NCI-H128 (cell line): ENCODE results near the gene RRP12.
"Not testable (repeated sequence)": the region's sequence is repeated elsewhere in the genome, so short reads cannot be mapped to it uniquely, and the experiment has no call there.

Source experiments
- DNase-seq: peaks from one replicate; lab custom pipeline; 2025; ENCODE audit not compliant: unreplicated experiment; lab: John Stamatoyannopoulos, UW

The RRP12 gene

DNA sequence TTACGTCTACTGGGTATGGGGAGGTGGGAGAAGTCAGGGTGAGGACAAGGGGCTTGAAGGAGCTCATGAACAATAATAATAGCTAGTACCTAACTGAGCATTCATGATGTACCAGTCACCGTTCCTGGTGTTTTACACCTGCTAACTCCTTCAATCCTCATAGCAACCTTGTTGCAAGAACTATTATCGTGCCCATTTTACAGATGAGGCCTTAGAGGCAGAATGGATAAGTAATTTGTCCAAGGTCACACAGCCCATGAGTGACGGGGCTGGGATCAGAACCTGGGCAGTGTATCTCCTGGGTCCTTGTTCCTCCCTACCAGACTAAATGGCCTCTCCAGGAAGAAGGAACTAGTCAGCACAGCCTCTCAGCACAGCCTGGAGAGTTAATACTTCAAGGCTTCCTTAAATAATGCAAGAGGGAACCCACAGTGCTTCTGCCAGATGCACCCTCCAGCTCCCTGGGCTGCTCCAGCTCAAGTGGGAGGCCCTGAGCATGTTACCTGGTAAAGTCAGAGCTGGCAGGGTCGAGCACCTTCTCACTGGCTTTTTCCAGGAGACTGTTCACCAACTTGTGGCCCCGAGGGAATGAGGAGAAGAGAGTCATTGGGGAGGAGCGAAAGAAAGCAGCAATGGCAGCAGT is 28.8 kb downstream of the RRP12 start:
- DNase-seq, result no peak

DNA sequence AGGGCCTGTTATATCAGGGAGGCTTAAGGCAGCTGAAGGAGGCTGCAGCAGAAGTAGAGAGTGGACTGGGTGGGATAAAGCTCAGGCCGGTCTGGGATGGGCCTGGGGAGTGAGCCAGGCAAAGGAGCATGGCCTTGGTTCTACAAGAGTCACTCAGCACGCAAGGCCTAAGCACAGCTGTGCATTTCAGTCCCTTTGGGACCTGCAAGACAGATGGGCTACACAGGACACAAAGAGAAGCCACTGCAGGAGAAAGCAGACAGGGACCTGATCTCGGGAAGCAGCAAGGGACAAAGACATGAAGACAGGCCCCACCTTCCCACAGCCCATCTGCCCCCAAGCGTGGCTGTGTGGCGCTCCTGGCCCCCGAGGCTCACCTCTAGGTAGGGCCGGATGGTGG is 29.4 kb downstream of the RRP12 start:
- no peak for DNase-seq

DNA sequence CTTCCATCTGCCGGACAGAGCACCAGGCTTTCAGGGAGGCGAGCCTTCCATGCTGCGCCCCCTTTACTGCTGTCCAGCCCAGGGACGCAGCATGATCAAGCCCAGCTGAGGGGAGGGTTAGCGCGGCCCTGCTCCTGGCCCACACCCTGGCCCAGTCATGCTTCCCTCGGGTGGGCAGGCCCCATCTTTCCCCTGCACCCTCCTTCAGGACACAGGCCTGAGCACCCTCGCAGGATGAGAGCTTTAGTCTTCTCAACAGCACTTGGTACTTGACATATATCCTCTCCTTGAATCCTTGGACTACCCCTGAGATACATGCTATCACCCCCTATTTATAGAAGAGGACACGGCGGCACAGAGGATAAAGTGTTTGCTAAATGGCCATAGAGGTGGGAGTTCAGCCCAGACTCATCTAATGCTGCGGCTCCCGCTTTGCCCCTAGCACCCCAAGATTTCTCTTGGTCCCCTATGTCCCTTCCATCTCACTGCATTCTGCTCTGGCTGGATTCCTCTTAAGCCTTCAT is 34.0 kb downstream of the RRP12 start:
- no peak for DNase-seq

DNA sequence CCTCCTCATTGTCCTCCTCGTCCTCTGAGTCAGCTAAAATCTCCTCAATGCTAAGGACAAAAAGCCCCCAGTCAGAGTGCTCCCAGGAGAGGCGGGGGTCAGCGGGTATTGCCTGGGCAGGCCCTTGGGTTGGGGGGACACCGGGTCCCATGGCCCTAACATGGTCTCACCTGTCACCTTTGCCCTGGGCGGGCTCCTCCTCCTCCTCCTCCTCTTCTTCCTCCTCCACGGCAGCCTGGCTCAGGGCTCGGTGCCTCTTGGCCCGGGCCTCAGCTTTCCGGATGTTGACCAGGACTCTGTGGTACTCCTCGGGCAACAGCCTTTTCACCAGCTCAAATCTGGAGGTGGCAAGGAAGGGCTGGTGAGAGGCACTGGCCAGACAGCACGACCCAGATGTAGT is 34.6 kb downstream of the RRP12 start:
- DNase-seq, result no peak

DNA sequence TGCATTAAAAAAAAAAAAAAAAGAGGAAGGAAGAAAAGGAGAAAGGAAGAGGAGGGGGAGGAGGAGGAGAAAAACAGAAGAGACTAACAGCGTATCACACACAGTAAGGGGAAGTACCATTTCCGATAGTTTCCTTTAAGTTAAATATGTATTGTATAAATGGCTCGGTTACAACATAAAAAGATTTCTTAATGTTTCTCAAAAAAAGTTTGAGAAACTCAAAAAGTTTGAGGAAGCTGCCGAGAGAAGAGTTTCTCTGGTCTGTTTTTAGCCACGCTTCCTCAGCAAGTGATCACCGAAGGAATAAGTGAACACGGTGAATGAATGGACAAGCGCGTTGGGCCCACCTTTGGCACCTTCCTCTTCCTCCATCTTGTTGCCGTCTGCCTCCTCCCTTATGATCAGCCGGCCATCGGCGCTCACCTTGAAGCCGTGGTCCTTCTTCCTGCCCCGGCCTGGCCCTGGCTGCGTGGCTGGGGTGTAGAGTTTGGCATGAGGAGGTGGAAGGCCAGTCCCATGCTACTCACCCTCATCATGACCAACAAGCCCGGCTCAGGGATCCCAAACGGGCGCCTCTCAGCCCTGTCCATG is 35.3 kb downstream of the RRP12 start:
- no peak for DNase-seq

DNA sequence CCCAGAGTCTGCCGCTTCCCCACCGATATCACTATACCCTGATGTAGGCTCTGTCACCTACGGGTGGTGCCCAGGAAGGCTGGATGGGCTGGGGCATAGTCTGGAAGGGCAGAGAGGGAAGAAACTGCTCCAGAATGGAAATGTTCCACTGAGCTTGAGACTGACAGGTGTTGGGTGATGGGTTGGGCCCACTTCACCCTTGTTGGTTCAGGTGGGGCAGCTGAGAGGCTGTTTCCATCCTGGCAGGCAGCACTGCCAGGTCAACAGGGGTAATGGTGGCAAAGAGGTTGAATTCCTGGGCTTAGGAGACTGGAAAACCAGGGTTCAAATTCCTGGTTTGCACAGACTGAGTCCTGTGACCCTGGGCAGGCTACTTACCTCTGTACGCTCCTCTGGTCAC is 38.1 kb downstream of the RRP12 start:
- DNase-seq, result no peak

DNA sequence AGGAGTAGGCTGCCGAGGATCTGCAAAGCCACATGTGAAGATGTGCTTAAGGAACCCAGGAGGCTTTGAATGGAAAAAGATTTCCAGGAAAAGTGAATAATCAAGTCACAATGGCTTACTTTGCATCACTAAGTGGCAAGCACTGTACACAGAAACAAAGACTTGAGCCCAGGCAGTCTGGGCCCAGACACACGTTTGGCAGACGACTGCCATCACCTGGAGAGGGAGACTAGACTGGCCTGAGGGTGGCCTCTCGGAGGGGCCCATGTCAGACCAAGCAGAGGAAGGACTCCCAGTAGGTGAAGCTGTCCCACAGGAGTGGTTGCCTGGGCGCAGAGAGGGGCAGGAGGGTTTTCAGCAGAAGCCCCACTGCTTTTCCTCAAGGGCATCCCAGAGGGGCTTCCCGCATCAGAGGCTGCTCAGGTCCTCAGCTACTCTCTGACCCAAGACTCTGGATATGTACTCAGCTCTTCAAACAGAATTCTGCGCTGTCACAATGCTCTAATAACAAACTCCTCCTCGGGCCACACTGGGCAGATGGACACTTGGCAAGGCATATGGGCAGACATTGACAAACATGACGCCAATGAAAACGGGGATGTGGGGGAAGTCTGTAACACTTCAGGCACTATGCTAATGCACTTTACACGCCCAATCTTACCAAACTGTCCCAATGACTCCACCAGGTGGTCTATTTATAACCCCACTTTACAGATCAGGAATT is 38.7 kb downstream of the RRP12 start:
- DNase-seq, result no peak

DNA sequence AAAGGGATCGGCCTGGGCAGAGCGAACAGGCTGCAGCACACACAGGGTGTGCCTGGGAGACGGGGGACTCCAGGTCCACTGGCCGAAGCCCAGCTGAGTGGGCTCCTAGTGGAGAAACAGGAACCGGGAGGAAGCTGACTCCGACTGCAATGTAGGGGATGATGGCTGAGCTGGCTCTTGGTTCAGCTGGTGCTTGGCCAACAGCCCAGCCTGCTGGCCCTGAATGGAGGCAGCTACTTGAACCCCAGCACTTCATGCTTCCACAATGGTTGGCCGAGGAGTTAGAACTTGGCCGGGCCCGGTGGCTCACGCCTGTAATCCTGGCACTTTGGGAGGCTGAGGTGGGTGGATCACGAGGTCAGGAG is 39.6 kb downstream of the RRP12 start:
- no peak for DNase-seq

DNA sequence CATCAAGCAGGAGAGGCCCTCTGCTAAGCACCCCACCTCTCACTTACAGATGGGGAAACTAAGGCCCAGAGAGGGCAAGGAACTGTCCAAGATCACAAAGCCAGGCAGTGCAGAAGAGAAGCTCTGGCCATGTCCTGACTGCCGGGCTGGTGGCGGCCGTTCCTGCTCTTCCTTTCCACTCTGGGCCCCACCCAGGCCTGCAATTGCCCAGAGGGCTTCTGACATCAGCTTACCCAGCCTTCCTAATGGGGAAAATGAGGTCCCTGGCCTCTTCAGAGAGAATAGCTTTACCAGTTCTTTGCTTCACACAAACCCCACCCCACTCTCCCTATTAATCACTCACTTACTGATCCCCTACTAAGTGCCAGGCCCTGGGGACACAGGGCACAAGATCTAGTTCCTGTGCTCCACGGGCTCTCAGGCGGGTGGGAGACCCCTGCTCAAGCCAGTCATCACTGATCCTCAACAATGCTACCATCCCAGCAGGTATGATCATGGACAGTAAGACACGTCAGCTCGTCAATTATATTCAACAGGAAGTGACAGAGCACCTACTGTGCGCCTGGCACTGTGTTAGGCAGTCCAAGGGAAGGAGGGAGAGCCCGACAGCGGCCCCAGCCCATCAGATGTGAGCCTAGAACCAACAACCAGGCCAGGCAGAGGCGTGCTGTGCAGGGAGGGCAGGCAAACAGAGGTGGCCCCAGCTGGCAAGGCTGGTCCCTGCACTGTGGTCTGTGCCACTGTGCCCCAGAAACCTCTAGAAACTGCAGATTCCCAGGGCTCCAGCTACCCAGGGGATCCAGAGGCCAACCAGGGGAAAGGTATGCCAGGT is 40.2 kb downstream of the RRP12 start:
- no peak for DNase-seq

DNA sequence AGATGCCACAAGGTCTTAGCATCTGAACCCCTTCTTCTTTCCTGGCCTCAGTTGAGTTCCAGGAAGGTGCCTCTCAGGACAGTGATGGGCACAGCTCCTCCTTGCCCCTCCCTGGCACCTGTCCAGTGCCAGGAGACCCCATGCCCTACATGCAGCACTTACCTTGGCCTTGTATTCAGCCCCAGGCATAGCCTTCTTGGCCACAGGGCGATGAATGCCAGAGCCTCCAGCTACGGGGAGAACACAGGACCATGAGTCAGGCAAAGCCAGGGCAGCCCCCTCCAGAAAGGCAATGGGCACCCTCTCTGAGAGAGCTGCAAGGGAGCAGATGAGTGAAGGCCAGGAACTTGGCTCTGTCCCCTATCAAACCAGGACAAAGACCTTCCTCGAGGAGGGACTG is 42.4 kb downstream of the RRP12 start:
- no peak for DNase-seq

DNA sequence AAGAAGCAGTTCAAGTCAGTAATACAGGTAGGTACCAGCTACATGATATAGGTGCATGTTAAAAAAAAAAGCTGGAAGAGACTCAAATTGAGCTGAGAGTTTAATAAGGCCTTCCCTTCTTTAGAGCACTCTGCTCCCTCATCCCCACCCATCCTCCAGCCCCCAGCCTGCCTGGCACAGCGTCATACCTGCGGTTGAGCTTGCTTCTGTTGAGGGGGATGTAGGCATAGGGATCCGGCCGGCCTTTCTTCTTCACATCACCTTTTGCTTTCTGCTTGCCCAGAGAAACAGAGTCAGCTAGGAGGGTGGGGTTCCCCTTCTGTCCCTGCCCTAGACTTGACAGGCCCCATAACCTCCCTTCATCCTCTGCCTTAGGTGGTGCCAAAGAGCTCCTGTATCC is 42.8 kb downstream of the RRP12 start:
- DNase-seq, result no peak

DNA sequence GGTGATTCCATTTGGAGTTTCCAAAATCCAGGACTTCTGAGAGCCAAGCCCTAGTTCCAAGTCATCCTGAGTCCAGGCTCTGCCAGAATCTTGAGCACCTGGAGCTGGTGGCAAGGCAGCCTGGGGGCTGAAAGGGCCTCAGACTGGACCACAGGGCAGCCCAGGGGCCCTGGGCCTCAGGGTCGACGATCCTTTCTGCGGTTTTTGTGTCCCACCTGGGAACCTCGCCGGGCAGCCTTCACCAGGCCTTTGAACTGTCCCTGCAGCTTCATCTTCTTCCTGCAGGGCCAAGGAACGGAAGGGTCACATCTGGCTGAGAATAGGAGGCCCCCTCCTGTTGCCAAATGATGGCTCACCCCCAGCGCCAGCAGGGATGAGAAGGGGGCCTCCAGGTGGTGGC is 44.2 kb downstream of the RRP12 start:
- no peak for DNase-seq

DNA sequence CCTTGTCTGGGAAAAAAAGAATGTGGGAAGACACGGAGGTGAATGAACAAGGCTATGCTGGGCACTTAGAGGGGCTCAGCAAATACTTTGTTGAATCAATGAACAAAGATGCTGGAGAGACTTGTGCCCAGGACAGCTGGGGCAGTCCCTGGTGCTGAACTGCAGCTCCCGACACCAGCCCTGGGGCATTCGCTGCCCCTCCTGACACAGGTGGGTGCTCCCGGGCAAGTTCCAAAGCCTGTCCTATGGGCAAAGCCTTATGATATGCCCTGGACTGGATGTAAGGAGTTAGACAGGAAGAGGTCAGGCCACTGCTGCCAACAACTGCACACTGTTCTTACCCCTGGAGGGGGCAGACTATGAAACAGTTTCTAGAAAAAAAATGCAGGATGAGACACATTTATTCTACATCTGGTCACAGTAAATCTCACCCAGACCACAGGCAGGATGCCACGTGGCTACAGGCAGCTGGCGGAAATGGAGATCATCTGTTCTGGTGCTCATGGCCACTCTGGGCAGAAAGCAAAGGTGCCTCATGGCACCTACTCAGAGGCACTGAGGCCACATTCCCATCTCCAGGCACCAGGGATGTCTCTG is 44.7 kb downstream of the RRP12 start:
- no peak for DNase-seq

DNA sequence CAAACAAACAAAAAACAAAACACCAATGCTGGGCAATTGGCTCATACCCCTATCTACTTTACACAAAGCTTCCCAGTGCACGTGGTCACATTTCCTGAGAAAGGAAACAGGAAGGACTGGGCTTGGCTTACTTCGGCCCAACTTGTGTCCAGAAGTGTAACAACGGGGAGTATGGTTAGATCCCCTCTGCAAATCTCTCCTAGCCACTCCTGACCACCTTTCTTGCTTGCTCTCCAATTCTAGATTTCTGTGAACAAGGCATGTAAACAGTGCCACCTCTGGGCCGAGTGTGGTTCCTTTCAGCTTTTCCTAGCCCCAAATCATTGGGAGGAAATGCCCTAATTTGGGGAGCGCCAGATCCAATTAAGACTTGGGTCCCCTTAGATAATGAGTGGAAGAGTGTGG is 45.6 kb downstream of the RRP12 start:
- no peak for DNase-seq

DNA sequence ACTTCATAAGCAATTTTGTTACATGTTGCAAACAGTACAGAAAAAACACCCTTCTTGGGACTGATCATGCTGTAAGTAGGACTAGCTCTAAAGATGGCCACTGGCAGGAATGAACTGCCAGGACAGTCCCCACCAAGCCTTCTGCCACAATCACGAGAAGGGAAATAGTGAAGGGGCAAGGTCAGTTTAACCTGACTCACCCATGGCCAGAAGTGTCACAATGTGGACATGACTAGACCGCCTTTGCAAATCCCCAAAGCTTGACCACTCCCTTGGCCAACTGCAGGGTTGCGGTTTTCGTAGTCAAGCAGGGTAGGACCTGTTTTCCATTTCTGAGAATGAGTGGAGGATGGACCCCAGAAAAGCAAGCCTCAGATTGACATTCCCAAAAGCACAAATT is 47.2 kb downstream of the RRP12 start:
- no peak for DNase-seq

DNA sequence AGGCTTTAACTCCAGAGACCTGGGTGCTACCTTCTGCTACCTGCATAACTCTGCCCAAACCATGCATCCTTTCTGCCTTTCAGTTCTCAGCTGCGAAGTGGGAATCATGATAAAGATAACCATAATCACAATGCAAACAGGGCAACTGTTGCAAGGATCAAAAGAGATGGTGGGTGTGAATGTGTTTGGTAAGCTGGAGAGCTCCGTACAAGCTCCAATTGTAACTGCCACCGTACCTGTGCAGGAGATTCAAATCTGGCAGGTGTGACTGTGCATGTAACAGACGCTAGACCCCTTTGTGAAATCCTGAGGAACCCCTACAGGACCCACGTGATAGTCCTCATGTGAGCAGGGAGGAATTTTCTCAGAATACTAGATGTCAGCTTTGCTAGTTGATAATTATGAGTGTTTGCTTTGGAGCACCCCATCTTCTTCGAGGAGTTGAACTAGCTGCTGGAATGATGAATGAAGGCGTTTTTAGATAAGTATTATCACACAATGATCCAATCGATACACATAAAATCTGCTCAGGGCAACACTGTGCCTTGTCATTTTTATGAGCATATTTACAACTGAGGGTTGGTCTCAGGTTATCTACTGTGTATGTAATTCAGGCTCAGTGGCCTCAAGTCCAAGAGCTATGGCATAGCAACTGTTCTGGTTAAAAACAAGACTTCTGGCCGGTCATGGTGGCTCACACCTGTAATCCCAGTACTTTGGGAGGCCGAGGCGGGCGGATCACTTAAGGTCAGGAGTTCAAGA is 51.2 kb downstream of the RRP12 start:
- DNase-seq, result no peak

DNA sequence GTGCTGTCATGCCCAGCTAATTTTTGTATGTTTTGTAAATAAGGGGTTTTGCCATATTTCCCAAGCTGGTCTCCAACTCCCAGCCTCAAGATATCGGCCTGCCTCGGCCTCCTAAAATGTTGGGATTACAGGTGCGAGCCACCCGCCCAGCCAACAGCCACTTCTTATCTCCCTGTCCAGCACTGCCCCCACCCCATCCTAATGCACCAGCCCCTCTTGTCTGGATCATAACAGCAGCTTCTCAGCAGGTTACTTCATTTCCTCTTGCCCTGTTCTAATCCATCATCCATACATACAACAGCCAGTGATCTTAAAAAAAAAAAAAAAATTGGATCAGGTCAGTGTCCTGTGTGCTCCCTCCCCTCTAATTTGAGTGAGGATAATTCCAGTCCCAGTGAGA is 53.8 kb downstream of the RRP12 start:
- no peak for DNase-seq

DNA sequence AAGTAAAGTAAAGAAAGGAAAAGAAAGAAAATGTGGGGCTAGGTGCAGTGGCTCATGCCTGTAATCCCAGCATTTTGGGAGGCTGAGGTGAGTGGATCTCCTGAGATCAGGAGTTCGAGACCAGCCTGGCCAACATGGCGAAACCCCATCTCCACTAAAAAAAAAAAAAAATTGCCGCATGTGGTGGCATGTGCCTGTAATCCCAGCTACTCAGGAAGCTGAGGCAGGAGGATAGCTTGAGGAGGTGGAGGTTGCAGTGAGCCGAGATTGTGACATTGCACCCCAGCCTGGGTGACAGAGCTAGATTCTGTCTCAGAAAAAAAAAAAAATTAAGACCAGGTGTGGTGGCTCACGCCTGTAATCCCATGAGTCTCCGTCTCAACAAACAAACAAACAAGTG is 57.5 kb downstream of the RRP12 start:
- not testable (repeated sequence) for DNase-seq

DNA sequence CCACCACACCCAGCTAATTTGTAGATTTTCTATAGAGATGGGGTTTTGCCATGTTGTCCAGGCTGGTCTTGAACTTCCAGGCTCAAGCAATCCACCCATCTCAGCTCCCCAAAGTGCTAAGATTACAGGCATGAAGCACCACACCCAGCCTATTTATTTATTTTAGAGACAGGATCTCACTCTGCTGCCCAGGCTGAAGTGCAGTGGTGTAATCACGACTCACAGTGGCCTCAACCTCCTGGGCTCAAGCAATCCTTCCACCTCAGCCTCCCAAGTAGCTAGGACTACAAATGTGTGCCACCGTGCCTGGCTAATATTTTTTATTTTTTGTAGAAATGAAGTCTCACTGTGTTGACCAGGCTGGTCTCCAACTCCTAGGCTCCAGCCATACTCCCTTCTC is 59.7 kb downstream of the RRP12 start:
- no peak for DNase-seq

DNA sequence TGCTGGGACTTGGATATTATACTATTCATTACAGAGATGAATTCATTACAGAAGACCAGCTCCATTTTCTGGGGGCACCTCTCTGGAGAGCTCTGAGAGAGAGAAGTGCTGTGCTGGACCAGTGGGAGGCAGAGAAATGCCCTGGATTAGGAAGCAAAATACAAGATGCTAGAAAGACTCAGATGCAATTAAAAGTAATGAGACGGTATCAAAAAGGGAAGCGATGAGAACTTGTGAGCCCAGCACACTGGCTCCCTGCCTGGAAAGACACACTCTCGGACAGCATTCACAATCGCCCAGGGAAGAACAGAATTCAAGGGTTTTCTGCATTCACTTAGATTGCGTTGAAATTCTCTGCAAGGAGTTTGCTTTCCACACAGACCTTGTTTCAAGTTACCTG is 63.1 kb downstream of the RRP12 start:
- DNase-seq, result no peak
